GM12874 (cell line): ENCODE data around the gene SERPINH1.

Experiments
- CTCF ChIP-seq: IDR thresholded peaks from 2 replicates; pipeline ENCODE4 v1.5.1; 2011; ENCODE audit warnings: low read depth, mild to moderate bottlenecking, control low read depth, low read length, moderate library complexity; ENCODE audit not compliant: insufficient read depth

The SERPINH1 gene

GRCh38 chr11:75598900-75599299 lies 36.8 kb downstream of the SERPINH1 start:
- TF ChIP-seq CTCF, result no peak

GRCh38 chr11:75600356-75600755 lies 38.3 kb downstream of the SERPINH1 start:
- TF ChIP-seq CTCF, result no peak

GRCh38 chr11:75601494-75601893 lies 39.4 kb downstream of the SERPINH1 start:
- TF ChIP-seq CTCF, result no peak

GRCh38 chr11:75602951-75603350 lies 40.9 kb downstream of the SERPINH1 start:
- no peak for TF ChIP-seq CTCF

- no peak for TF ChIP-seq CTCF
Observed at GRCh38 chr11:75603791-75604736, 42.0 kb downstream of the SERPINH1 start.

- TF ChIP-seq CTCF, result no peak
Observed at GRCh38 chr11:75606099-75606498, 44.0 kb downstream of the SERPINH1 start.

- no peak for TF ChIP-seq CTCF
Observed at GRCh38 chr11:75611823-75612222, 49.8 kb downstream of the SERPINH1 start.
